ENCODE measurements around the gene MRFAP1L1. TPM values are rescaled to one million over a fixed set of nuclear protein-coding genes. Genes with fewer than 3 reads are reported as not detected.

MRFAP1L1 gene
- total and polyA plus RNA-seq, 4 donors = 29.8 to 41.8 (median 30.7) TPM

- Histone ChIP-seq H3K27me3 (ENCODE audit: control insufficient read depth in 4 of 4, insufficient read depth in 4 of 4, low read length in 3 of 4) (no peaks in the 10 kb centered on the region), H3K9me3 (ENCODE audit: control insufficient read depth in 4 of 4, low read length in 3 of 4) (no peaks in the 10 kb centered on the region), H3K4me3 (ENCODE audit: low read depth in 1 of 3, low read length in 3 of 3) (no peak overlapping the region), H3K27ac (ENCODE audit: low read depth in 1 of 2, low read length in 2 of 2) (peak overlapping the region; percentile 21 to 72), H3K36me3 (ENCODE audit: control insufficient read depth in 4 of 4, insufficient read depth in 3 of 4, low read depth in 1 of 4, low read length in 3 of 4) (no peaks in the 10 kb centered on the region), H3K9ac (ENCODE audit: low read depth in 1 of 2, low read length in 2 of 2) (no peak overlapping the region), H3K4me1 (ENCODE audit: control insufficient read depth in 4 of 4, insufficient read depth in 4 of 4, low read length in 3 of 4) (peaks cover 11 to 25% (median 19%) of the 10 kb centered on the region in 4 donors)
- 57% methylated on average over 15 of the region's 15 CpGs for WGBS
- TF ChIP-seq MAX (IDR thresholded peaks at IDR 0.05) = no peak
- no peak for TF ChIP-seq GABPA (IDR thresholded peaks at IDR 0.05 in 1 of 2, conservative IDR thresholded peaks at IDR 0.05 in 1 of 2)
- no peak for TF ChIP-seq REST (IDR thresholded peaks at IDR 0.05)
- TF ChIP-seq RXRA (IDR thresholded peaks at IDR 0.05) = peak in 1 of 2 donors; percentile 50
- TF ChIP-seq ATF3 (IDR thresholded peaks at IDR 0.05) = no peak
- no peak for TF ChIP-seq FOXA1 (IDR thresholded peaks at IDR 0.05)
- TF ChIP-seq HNF4A (conservative IDR thresholded peaks at IDR 0.05) = peak in 1 of 2 donors; percentile 19
- no peak for TF ChIP-seq ZBTB33 (IDR thresholded peaks at IDR 0.05)
- TF ChIP-seq EGR1 (IDR thresholded peaks at IDR 0.05; ENCODE audit: low read depth in 2 of 2) = no peak
- TF ChIP-seq SP1 (IDR thresholded peaks at IDR 0.05) = peak; percentile 35
- TF ChIP-seq RAD21 (IDR thresholded peaks at IDR 0.05) = no peak
- TF ChIP-seq HNF4G (IDR thresholded peaks at IDR 0.05) = no peak
- no peak for TF ChIP-seq JUND (IDR thresholded peaks at IDR 0.05)
- TF ChIP-seq NR2F2 (IDR thresholded peaks at IDR 0.05) = no peak
- no peak for TF ChIP-seq TAF1 (conservative IDR thresholded peaks at IDR 0.05)
- TF ChIP-seq CTCF (IDR thresholded peaks at IDR 0.05; ENCODE audit: low read depth, low read length, missing input control) = no peak
- peak; percentile 43 for TF ChIP-seq YY1 (IDR thresholded peaks at IDR 0.05)
- TF ChIP-seq FOXA2 (IDR thresholded peaks at IDR 0.05) = no peak
- DNase-seq (ENCODE audit: low spot score) = no peak
Observed at GRCh38 chr4:6689506-6689960, 20.1 kb downstream of the MRFAP1L1 start.
